HEK293T (cell line): ENCODE data around the gene GNG13.
"Not testable (repeated sequence)": the region's sequence is repeated elsewhere in the genome, so short reads cannot be mapped to it uniquely, and the experiment has no call there.

Source experiments
- CTCF ChIA-PET: fragments of 350-600 bp; formaldehyde crosslinking; extraction: SDS; loops from one replicate; lab custom pipeline; 2021; ENCODE audit warnings: antibody characterized with exemption, inconsistent platforms; lab: Yijun Ruan, JAX
- POLR2A ChIA-PET: fragments of 350-600 bp; formaldehyde crosslinking; extraction: SDS; loops from one replicate; lab custom pipeline; 2020; ENCODE audit warnings: antibody characterized with exemption, inconsistent platforms; lab: Yijun Ruan, JAX
- DNase-seq: peaks from one replicate; pipeline ENCODE4 v3.0.0; 2012; ENCODE audit warnings: mixed read lengths; ENCODE audit errors: extremely low spot score
- ARNT ChIP-seq: fragments of 450-650 bp; IDR thresholded peaks from 2 replicates; pipeline ENCODE4 v1.6.1; 2017; ENCODE audit warnings: mild to moderate bottlenecking
- BHLHE40 ChIP-seq: fragments of 450-650 bp; IDR thresholded peaks from 2 replicates; pipeline ENCODE4 v1.6.1; 2016; ENCODE audit warnings: mild to moderate bottlenecking, moderate library complexity, borderline replicate concordance
- CTBP1 ChIP-seq: fragments of 450-650 bp; IDR thresholded peaks from 2 replicates; pipeline ENCODE4 v1.6.1; 2016; ENCODE audit warnings: borderline replicate concordance
- ELF4 ChIP-seq: fragments of 450-650 bp; IDR thresholded peaks from 2 replicates; pipeline ENCODE4 v1.6.1; 2017; ENCODE audit warnings: antibody characterized with exemption
- FOXA1 ChIP-seq: fragments of 450-650 bp; IDR thresholded peaks from 2 replicates; pipeline ENCODE4 v1.6.1; 2016; ENCODE audit warnings: mild to moderate bottlenecking
- FOXK2 ChIP-seq: fragments of 450-650 bp; IDR thresholded peaks from 2 replicates; pipeline ENCODE4 v1.6.1; 2016; ENCODE audit warnings: mild to moderate bottlenecking
- FOXM1 ChIP-seq: fragments of 450-650 bp; IDR thresholded peaks from 2 replicates; pipeline ENCODE4 v1.6.1; 2017; ENCODE audit warnings: mild to moderate bottlenecking, borderline replicate concordance
- HDGF ChIP-seq: fragments of 450-650 bp; IDR thresholded peaks from 2 replicates; pipeline ENCODE4 v1.6.1; 2017; ENCODE audit warnings: antibody characterized with exemption, borderline replicate concordance
- L3MBTL2 ChIP-seq: fragments of 450-650 bp; conservative IDR thresholded peaks from 2 replicates; pipeline ENCODE4 v1.6.1; 2016; ENCODE audit warnings: mild to moderate bottlenecking
- LEF1 ChIP-seq: fragments of 450-650 bp; IDR thresholded peaks from 2 replicates; pipeline ENCODE4 v1.6.1; 2017; ENCODE audit warnings: mild to moderate bottlenecking, borderline replicate concordance
- NFRKB ChIP-seq: fragments of 450-650 bp; IDR thresholded peaks from 2 replicates; pipeline ENCODE4 v1.6.1; 2016; ENCODE audit warnings: mild to moderate bottlenecking, moderate library complexity
- PKNOX1 ChIP-seq: fragments of 450-650 bp; IDR thresholded peaks from 2 replicates; pipeline ENCODE4 v1.6.1; 2016
- SP1 ChIP-seq: fragments of 450-650 bp; IDR thresholded peaks from 2 replicates; pipeline ENCODE4 v1.6.1; 2017
- SUZ12 ChIP-seq: fragments of 450-650 bp; IDR thresholded peaks from 2 replicates; pipeline ENCODE4 v1.6.1; 2016; ENCODE audit warnings: mild to moderate bottlenecking
- TARDBP ChIP-seq: fragments of 450-650 bp; IDR thresholded peaks from 2 replicates; pipeline ENCODE4 v1.6.1; 2016
- ZNF384 ChIP-seq: fragments of 450-650 bp; IDR thresholded peaks from 2 replicates; pipeline ENCODE4 v1.6.1; 2016

GNG13 gene

GRCh38 chr16:820748-821147, 20.2 kb upstream of the GNG13 start:
- DNase-seq = no peak
- TF ChIP-seq TARDBP = no peak
- no peak for TF ChIP-seq FOXM1
- no peak for TF ChIP-seq NFRKB
- no peak for TF ChIP-seq L3MBTL2
- ChIA-PET POLR2A (no interaction called here), CTCF (no interaction called here)

GRCh38 chr16:820044-820408, 19.5 kb upstream of the GNG13 start:
- DNase-seq, POLR2A ChIA-PET, CTCF ChIA-PET: not testable (repeated sequence)

- DNase-seq = no peak
- CTCF ChIA-PET = no interaction called here
- POLR2A ChIA-PET = no interaction called here
- TF ChIP-seq SUZ12 = no peak
- TF ChIP-seq HDGF = no peak
- no peak for TF ChIP-seq FOXM1
- TF ChIP-seq ELF4 = no peak
- no peak for TF ChIP-seq NFRKB
- TF ChIP-seq ZNF384 = no peak
These were observed 19.0 kb upstream of the GNG13 start for GRCh38 chr16:819336-820043.

GRCh38 chr16:818592-818991, 18.1 kb upstream of the GNG13 start:
- no peak for DNase-seq
- ChIA-PET POLR2A (no interaction called here), CTCF (no interaction called here)
- TF ChIP-seq ELF4 (no peak), SP1 (no peak), L3MBTL2 (no peak), LEF1 (no peak), NFRKB (no peak), HDGF (no peak), TARDBP (no peak), FOXK2 (no peak), ZNF384 (no peak), BHLHE40 (no peak), PKNOX1 (no peak), FOXM1 (no peak), SUZ12 (no peak), CTBP1 (no peak), ARNT (no peak)

- no peak for TF ChIP-seq ARNT
- TF ChIP-seq ELF4 = no peak
- TF ChIP-seq SP1 = no peak
- no peak for TF ChIP-seq L3MBTL2
- TF ChIP-seq TARDBP = no peak
- TF ChIP-seq FOXK2 = no peak
- TF ChIP-seq SUZ12 = no peak
- no peak for TF ChIP-seq BHLHE40
- no peak for TF ChIP-seq HDGF
- no peak for TF ChIP-seq ZNF384
- no peak for TF ChIP-seq FOXM1
- no peak for TF ChIP-seq NFRKB
- TF ChIP-seq CTBP1 = no peak
- no peak for TF ChIP-seq FOXA1
- no peak for TF ChIP-seq PKNOX1
- no peak for TF ChIP-seq LEF1
- ChIA-PET POLR2A (no interaction called here), CTCF (no interaction called here)
- no peak for DNase-seq
These were observed 17.6 kb upstream of the GNG13 start for GRCh38 chr16:818132-818531.

GRCh38 chr16:817001-817906, 16.7 kb upstream of the GNG13 start:
- no peak for TF ChIP-seq ZNF384
- TF ChIP-seq FOXM1 = no peak
- no peak for TF ChIP-seq SP1
- TF ChIP-seq HDGF = no peak
- no peak for TF ChIP-seq BHLHE40
- POLR2A ChIA-PET = interaction anchor here (0.6 kb wide), 1 partner anchor 60 kb away, joined by 4 read pairs; no protein-coding TSS in a partner anchor
- CTCF ChIA-PET = no interaction called here
- DNase-seq = no peak

GRCh38 chr16:815861-816260, 15.3 kb upstream of the GNG13 start:
- ChIA-PET CTCF (no interaction called here), POLR2A (no interaction called here)
- TF ChIP-seq L3MBTL2 = no peak
- no peak for TF ChIP-seq CTBP1
- no peak for DNase-seq
